GM12878 (cell line): ENCODE measurements around the gene TBC1D1. TPM values are rescaled to one million over a fixed set of nuclear protein-coding genes. Genes with fewer than 3 reads are reported as not detected.

Source experiments
- BHLHE40 ChIP-seq, 2 experiments: fragments of 450-650 bp in 1 of 2; IDR thresholded peaks; 2 replicates each; pipeline ENCODE4 v1.6.1; 2011 to 2017; ENCODE audit warnings: low read depth in 2 of 2, borderline replicate concordance in 1 of 2, improper control_type of control experiment in 1 of 2, low read length in 1 of 2, mild to moderate bottlenecking in 1 of 2
- CBX3 ChIP-seq: fragments of 200-600 bp; sonication (generic); IDR thresholded peaks from 2 replicates; pipeline ENCODE4 v1.6.1; 2016; ENCODE audit warnings: low read depth, borderline replicate concordance
- CEBPZ ChIP-seq: fragments of 150-350 bp; IDR thresholded peaks from 2 replicates; pipeline ENCODE4 v1.6.1; 2016; ENCODE audit warnings: low read depth, low read length
- CHD1 ChIP-seq: IDR thresholded peaks from 2 replicates; pipeline ENCODE4 v1.6.1; 2012; ENCODE audit warnings: low read depth, low read length, improper control_type of control experiment
- DPF2 ChIP-seq: fragments of 450-650 bp; IDR thresholded peaks from 2 replicates; pipeline ENCODE4 v1.6.1; 2017; ENCODE audit warnings: mild to moderate bottlenecking
- FOS ChIP-seq: IDR thresholded peaks from 3 replicates; pipeline ENCODE4 v1.6.1; 2011; ENCODE audit warnings: borderline replicate concordance; ENCODE audit not compliant: insufficient read length; ENCODE audit errors: extremely low read depth
- FOXM1 ChIP-seq: IDR thresholded peaks from 2 replicates; pipeline ENCODE4 v1.6.1; 2012; ENCODE audit warnings: low read depth, mild to moderate bottlenecking, inconsistent platforms, low read length, moderate library complexity
- HDAC6 ChIP-seq: fragments of 200-600 bp; sonication (generic); IDR thresholded peaks from one replicate; pipeline ENCODE4 v1.8.0; 2017; ENCODE audit warnings: antibody characterized with exemption; ENCODE audit not compliant: unreplicated experiment
- HDGF ChIP-seq: fragments of 450-650 bp; IDR thresholded peaks from 2 replicates; pipeline ENCODE4 v1.6.1; 2016; ENCODE audit warnings: antibody characterized with exemption
- MEF2A ChIP-seq: IDR thresholded peaks from 2 replicates; pipeline ENCODE4 v1.6.1; 2011; ENCODE audit warnings: low read depth, mild to moderate bottlenecking, low read length, moderate library complexity; ENCODE audit not compliant: insufficient read depth
- MXI1 ChIP-seq: fragments of 150-350 bp; IDR thresholded peaks from 2 replicates; pipeline ENCODE4 v1.6.1; 2011; ENCODE audit warnings: low read depth, mild to moderate bottlenecking, inconsistent platforms, low read length, improper control_type of control experiment
- NFIC ChIP-seq: IDR thresholded peaks from 2 replicates; pipeline ENCODE4 v1.6.1; 2012; ENCODE audit warnings: low read depth, mild to moderate bottlenecking, inconsistent platforms, low read length, moderate library complexity
- PKNOX1 ChIP-seq: fragments of 450-650 bp; IDR thresholded peaks from 2 replicates; pipeline ENCODE4 v1.6.1; 2016; ENCODE audit warnings: mild to moderate bottlenecking
- POLR2A ChIP-seq: IDR thresholded peaks from 2 replicates; pipeline ENCODE4 v1.6.1; 2011; ENCODE audit warnings: low read depth, mild to moderate bottlenecking, low read length
- POLR2AphosphoS2 ChIP-seq: IDR thresholded peaks from 2 replicates; pipeline ENCODE4 v1.6.1; 2011; ENCODE audit warnings: low read depth, mild to moderate bottlenecking, low read length, improper control_type of control experiment, moderate library complexity
- SMAD5 ChIP-seq: IDR thresholded peaks from 2 replicates; pipeline ENCODE4 v1.6.1; 2016; ENCODE audit warnings: antibody characterized with exemption, low read depth
- SUPT20H ChIP-seq: IDR thresholded peaks from 2 replicates; pipeline ENCODE4 v1.6.1; 2011; ENCODE audit warnings: low read depth, mild to moderate bottlenecking, low read length, moderate library complexity, borderline replicate concordance; ENCODE audit not compliant: control insufficient read depth
- TCF3 ChIP-seq: IDR thresholded peaks from 2 replicates; pipeline ENCODE4 v1.6.1; 2012; ENCODE audit warnings: low read depth, mild to moderate bottlenecking, low read length, borderline replicate concordance; ENCODE audit not compliant: insufficient read depth
- USF2 ChIP-seq: IDR thresholded peaks from 2 replicates; pipeline ENCODE4 v1.6.1; 2011; ENCODE audit warnings: low read depth, low read length, improper control_type of control experiment, borderline replicate concordance
- YBX1 ChIP-seq: fragments of 450-650 bp; IDR thresholded peaks from 2 replicates; pipeline ENCODE4 v1.6.1; 2016; ENCODE audit warnings: antibody characterized with exemption
- ZBTB4 ChIP-seq: fragments of 450-650 bp; formaldehyde crosslinking; IDR thresholded peaks from 2 replicates; pipeline ENCODE4 v1.4.0; 2022; ENCODE audit warnings: mild to moderate bottlenecking, moderate library complexity
- ZNF207 ChIP-seq: fragments of 450-650 bp; IDR thresholded peaks from 2 replicates; pipeline ENCODE4 v1.6.1; 2014; ENCODE audit warnings: antibody characterized with exemption, mild to moderate bottlenecking, borderline replicate concordance
- ZNF217 ChIP-seq: fragments of 450-650 bp; IDR thresholded peaks from 2 replicates; pipeline ENCODE4 v1.6.1; 2017; ENCODE audit warnings: antibody characterized with exemption, mild to moderate bottlenecking
- polyA plus RNA-seq, 11 experiments: library from polyadenylated mRNA; depleted of rRNA in 4 of 11; unstranded in 6 of 11; stranded (reverse) in 5 of 11; fragments of >200 nt; fragmentation: Nextera tagmentation in 4 of 11; fragmentation: Illumina TruSeq in 1 of 11; extraction: Ambion mirVana in 4 of 11; extraction: Trizol in 1 of 11; gene quantifications; 1 replicate in 1 of 11; 2 replicates in 10 of 11; pipeline versions ENCODE4 v1.2.1 to v1.2.3, GENCODE V29; 2011 to 2016; ENCODE audit warnings: inconsistent platforms in 2 of 11, missing spikeins in 2 of 11, low read depth in 1 of 11
- total RNA-seq, 4 experiments: library from RNA; depleted of rRNA in 3 of 4; stranded (reverse); fragments of >200 nt in 3 of 4; fragmentation: Illumina TruSeq in 1 of 4; extraction: Trizol in 1 of 4; gene quantifications; 2 replicates each; pipeline versions ENCODE4 v1.2.1 to v1.2.3, GENCODE V29; 2013 to 2021

Gene TBC1D1
- total and polyA plus RNA-seq, 10 of the 15 experiments (the other 5 are each of a cell fraction or from before 2014, with no cell fraction given), result 5.3 to 102 (median 57.8) TPM

GRCh38 chr4:37896206-37896860 lies 5.4 kb downstream of the TBC1D1 start (continued):
- TF ChIP-seq CHD1 (no peak), USF2 (no peak), POLR2A (no peak), BHLHE40 (IDR thresholded peaks at IDR 0.05; ENCODE audit: borderline replicate concordance in 1 of 2, low read depth in 2 of 2, low read length in 1 of 2) (no peak), FOS (no peak), CBX3 (no peak), POLR2AphosphoS2 (no peak), ZBTB4 (no peak), DPF2 (peak; percentile 68), TCF3 (no peak), NFIC (0 out of 2 replicates have a peak, but pooled peaks have one; percentile 33), ZNF207 (no peak), MXI1 (no peak), MEF2A (no peak), SUPT20H (no peak), ZNF217 (no peak), YBX1 (no peak), SMAD5 (no peak), PKNOX1 (no peak), HDAC6 (no peak), CEBPZ (no peak), FOXM1 (no peak), HDGF (no peak)
